GM21528 (cell line): ENCODE measurements around the gene SANBR.

ENCODE experiments used
- ATAC-seq: cut with Tn5 transposase; IDR thresholded peaks from one replicate; pipeline ENCODE4 v1.9.1; 2021; ENCODE audit warnings: mild to moderate bottlenecking, moderate library complexity; ENCODE audit not compliant: unreplicated experiment, low FRiP score

SANBR gene

DNA sequence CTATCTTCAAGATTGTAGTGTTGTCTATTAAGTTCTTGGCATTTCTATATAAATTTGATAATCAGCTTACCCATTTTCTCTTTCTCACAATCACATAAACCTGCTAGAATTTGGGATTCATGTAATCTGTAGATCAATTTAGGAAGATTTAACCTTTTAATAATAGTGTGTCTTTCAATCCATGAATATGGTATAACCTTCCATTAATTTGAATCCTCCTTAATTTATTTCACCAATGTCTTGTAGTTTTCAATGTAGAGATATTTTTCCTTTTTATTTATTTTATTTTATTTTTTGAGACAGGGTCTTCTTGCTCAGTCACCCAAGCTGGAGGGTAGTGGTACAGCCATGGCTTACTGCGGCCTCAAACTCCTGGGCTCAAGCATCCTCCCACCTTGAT, 20.2 kb downstream of the SANBR start:
- ATAC-seq = no peak

DNA sequence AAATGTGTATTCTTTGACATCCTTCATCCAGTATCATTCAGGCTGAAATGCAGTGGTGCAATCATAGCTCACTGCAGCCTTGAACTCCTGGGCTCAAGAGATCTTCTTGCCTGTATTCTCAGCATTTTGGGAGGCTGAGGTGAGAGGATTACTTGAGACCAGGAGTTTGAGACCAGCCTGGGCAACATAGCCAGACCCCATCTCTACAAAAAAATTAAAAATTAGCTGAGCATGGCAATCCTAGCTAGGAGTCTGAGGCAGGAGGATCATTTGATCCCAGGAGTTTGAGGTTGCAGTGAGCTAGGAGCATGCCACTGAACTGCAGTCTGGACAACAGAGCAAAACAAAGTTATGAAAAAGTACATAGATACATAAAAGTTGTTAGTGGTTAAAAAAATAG, 24.1 kb downstream of the SANBR start:
- ATAC-seq = no peak

DNA sequence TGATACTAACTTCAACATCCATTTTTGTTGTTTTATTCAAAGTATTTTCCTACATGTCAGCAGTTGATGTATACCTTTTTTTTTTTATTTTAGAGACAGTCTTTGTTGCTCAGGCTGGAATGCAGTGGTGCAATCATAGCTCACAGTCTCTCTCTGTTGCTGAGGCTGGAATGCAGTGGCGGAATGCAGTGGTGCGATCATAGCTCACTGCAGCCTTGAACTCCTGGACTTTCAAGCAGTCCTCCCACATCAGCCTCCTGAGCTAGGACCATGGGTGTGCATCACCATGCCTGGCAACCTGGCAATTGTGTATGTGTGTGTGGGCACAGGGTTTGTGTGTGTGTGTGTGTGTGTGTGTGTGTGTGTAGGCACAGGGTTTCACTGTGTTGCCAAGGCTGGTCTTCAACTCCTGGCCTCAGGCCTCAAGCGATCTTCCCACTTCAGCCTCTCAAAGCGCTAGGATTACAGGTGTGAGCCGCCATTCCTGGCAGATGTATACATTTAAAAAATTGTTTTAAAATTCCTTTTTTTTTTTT, 24.8 kb downstream of the SANBR start:
- ATAC-seq = no peak

DNA sequence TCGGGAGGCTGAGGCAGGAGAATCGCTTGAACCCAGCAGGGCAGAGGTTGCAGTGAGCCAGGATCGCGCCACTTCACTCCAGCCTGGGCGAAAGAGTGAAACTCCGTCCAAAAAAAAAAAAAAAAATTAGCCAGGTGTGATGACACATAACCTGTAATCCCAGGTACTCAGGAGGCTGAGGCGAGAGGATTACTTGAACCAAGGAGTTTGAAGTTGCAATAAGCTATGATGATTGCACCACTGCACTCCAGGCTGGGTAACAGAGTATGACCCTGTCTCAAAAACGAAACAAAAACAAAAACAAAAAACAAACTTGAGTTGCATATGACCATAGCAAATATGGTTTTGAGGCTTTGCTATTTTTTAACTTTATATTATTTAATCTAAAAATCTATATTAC, 25.8 kb downstream of the SANBR start:
- ATAC-seq = no peak

DNA sequence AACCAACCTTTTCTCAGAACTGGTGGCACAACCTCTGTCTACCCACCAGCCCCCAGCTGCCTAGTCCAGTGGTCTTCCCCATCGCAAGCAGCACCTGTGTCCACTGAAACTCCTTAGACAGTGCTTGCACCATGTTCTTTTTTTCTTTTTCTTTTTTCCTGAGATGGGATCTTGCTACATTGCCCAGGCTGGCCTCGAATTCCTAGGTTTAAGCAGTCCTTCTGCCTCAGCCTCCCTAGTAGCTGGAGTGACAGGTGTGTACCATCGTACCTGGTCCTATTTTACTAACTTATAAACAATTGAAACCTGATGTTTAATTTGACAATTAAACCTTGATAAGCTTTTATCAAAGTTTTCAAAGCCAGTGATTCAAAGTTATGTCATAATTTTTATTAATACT, 30.8 kb downstream of the SANBR start:
- no peak for ATAC-seq

DNA sequence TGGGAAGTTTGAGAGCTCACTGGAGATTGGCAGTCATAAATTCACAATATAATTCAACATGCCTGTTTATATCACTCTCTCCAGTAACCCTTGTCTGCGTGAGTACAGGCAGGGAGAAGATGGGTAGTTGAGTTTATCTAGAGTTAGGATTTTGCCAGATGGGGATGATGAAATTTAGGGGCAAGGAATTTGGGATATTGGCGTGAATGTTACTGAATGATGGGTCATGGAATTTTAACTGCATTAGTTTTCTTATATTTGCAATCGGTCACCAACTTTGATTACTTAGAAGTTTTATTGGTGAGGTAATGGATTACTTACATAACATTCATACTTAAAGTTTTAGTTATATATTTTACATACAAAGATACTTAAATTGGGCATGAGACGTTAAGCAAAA, 35.1 kb downstream of the SANBR start:
- no peak for ATAC-seq

DNA sequence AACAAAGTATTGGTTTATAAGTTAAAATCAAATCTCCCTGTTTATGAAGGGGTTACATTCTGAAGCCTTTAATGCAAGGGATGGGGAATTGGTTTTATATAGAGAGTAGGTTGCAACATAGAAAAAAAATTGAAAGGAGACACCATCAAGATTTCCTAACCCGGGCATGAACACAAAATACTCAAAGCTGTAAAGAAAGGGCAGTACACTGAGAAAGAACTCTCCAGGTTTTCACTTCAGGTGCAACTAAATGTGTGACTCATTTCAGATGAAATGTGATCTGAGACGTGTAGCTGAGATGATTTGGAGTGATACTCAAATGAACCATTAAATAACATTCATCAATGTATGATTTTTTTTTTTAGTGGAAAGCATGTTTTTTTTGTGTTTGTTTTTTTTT, 43.6 kb downstream of the SANBR start:
- ATAC-seq = no peak

DNA sequence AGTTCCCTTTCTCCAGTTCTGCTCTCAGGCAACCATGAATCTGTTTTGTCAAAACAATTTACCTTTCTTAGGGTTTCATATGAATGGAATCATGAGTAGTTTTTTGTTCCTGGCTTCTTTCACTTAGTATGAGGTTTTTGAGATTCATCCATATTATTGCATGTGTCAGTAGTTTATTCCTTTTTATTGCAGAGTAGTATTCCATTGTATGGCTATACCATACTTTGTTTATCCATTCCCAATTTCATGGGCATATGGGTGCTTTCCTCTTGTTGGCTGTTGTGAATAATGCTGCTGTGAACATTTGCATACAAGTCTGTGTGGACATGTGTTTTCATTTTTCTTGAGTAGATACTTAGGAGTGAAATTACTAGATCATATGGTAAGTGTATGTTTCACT, 46.0 kb downstream of the SANBR start:
- ATAC-seq = no peak

DNA sequence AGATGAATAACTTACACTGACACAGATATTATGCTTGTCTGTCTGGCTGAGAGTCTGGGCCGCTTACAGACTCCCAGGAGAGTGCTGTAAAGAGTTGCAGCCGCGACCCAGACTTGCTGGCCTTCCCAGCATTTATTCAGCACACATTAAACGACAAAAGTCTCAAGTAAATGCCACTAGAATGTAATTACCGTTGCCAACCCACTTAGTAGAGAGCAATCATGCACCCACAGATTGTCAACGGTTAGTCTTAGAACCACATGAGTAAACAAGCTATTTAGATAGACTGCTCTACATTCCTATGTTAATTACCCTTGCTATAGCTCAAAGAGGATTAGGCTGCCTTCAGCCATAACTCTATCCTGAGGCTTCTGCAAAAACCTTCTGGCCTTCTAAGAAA, 48.5 kb downstream of the SANBR start:
- no peak for ATAC-seq
